Breast epithelium (tissue), 3 donors: Measurements from ENCODE around the gene TSFM.

Source experiments
- CTCF ChIP-seq, 3 donors: fragments of 450-650 bp; IDR thresholded peaks; one replicate each; pipeline ENCODE4 v1.5.1; 2016 to 2017; ENCODE audit warnings: antibody characterized with exemption in 3 of 3, mild to moderate bottlenecking in 3 of 3, moderate library complexity in 3 of 3
- POLR2A ChIP-seq: fragments of 450-650 bp; IDR thresholded peaks from one replicate; pipeline ENCODE4 v1.6.1; 2016; ENCODE audit warnings: antibody characterized with exemption, mild to moderate bottlenecking, moderate library complexity
- POLR2AphosphoS5 ChIP-seq, 3 donors: sonication (generic); formaldehyde crosslinking; IDR thresholded peaks; one replicate each; pipeline ENCODE4 v1.6.1; 2017; ENCODE audit warnings: antibody characterized with exemption in 3 of 3

- TF ChIP-seq CTCF (IDR thresholded peaks at IDR 0.05) (no peak), POLR2A (no peak), POLR2AphosphoS5 (IDR thresholded peaks at IDR 0.05) (no peak)
Measured at GRCh38 chr12:57753756-57754337, 28.7 kb upstream of the TSFM start.
